Colonic mucosa (tissue), 4 donors: Measurements from ENCODE around the gene PASK. TPM values are rescaled to one million over a fixed set of nuclear protein-coding genes. Genes with fewer than 3 reads are reported as not detected.

Experiments used
- DNase-seq: peaks from one replicate; pipeline ENCODE4 v3.0.0-alpha.2; 2020
- H3K27ac ChIP-seq: fragments of 200-600 bp; one replicate; pipeline ENCODE4 v1.8.0; 2021
- H3K27me3 ChIP-seq: fragments of 200-600 bp; one replicate; pipeline ENCODE4 v1.8.0; 2021
- H3K36me3 ChIP-seq: fragments of 200-600 bp; one replicate; pipeline ENCODE4 v1.8.0; 2021
- H3K4me1 ChIP-seq: fragments of 200-600 bp; one replicate; pipeline ENCODE4 v1.8.0; 2021; ENCODE audit warnings: mild to moderate bottlenecking
- H3K4me3 ChIP-seq: fragments of 200-600 bp; one replicate; pipeline ENCODE4 v1.8.0; 2021
- H3K9ac ChIP-seq, 2 donors: one replicate each; pipeline ENCODE4 v1.7.0; 2013; ENCODE audit warnings: control low read depth in 2 of 2, low read depth in 2 of 2, low read length in 2 of 2
- H3K9me3 ChIP-seq: fragments of 200-600 bp; one replicate; pipeline ENCODE4 v1.8.0; 2021
- intact Hi-C: fragments of 100-400 bp; cut with DNase I; formaldehyde crosslinking; loops from one replicate; pipeline ENCODE4 v1.14.1; 2022
- total RNA-seq, 2 donors: library from RNA; stranded (reverse); fragmentation: NEBNext Ultra II Directional in 1 of 2; extraction: Animal tissue kit (Norgen Biotek cat#: 25700) in 1 of 2; gene quantifications; one replicate each; pipeline ENCODE4 v1.2.1, GENCODE V29; 2021
- TF ChIP-seq, protein P1 (sequence below): fragments of 200-600 bp; IDR thresholded peaks from one replicate; pipeline ENCODE4 v1.8.0; 2022; ENCODE audit warnings: antibody characterized with exemption, mild to moderate bottlenecking
- donor health status: healthy.
- donor health status: DM: no; HTN: no; CAD: no.
- donor health status: DM: no; HTN: no; CAD: no.

The PASK gene
- total RNA-seq, 2 donors from 2014 or later: 5.6 to 39.2 TPM

DNA sequence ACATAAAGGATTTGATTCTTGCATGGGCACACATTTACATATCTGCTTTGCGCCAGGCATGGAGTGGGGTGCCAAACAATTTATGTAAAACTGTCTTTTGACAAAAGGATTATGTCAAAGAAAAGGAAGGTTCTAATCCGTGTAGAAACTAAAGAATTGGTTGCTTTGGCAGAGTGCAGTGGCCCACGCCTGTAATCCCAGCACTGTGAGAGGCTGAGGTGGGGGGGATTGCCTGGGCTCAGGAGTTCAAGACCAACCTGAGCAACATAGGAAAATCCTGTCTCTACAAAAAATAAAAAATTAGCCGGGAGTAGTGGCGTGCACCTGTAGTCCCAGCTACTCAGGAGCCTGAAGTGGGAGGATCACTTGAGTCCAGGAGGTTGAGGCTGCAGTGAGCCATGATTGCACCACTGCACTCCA lies 46.1 kb downstream of the PASK start:
- DNase-seq: no peak
- Histone ChIP-seq H3K4me3 (peak overlapping the region; percentile 84), H3K4me1 (peaks cover 4% of the 10 kb centered on the region), H3K9ac (peak overlapping the region in 1 of 2 donors; percentile 91), H3K27me3 (no peaks in the 10 kb centered on the region), H3K36me3 (peaks cover 6% of the 10 kb centered on the region), H3K9me3 (no peaks in the 10 kb centered on the region), H3K27ac (no peak overlapping the region)
- intact Hi-C loops: no loop called here
- TF ChIP-seq, protein P1, sequence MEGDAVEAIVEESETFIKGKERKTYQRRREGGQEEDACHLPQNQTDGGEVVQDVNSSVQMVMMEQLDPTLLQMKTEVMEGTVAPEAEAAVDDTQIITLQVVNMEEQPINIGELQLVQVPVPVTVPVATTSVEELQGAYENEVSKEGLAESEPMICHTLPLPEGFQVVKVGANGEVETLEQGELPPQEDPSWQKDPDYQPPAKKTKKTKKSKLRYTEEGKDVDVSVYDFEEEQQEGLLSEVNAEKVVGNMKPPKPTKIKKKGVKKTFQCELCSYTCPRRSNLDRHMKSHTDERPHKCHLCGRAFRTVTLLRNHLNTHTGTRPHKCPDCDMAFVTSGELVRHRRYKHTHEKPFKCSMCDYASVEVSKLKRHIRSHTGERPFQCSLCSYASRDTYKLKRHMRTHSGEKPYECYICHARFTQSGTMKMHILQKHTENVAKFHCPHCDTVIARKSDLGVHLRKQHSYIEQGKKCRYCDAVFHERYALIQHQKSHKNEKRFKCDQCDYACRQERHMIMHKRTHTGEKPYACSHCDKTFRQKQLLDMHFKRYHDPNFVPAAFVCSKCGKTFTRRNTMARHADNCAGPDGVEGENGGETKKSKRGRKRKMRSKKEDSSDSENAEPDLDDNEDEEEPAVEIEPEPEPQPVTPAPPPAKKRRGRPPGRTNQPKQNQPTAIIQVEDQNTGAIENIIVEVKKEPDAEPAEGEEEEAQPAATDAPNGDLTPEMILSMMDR: no peak

DNA sequence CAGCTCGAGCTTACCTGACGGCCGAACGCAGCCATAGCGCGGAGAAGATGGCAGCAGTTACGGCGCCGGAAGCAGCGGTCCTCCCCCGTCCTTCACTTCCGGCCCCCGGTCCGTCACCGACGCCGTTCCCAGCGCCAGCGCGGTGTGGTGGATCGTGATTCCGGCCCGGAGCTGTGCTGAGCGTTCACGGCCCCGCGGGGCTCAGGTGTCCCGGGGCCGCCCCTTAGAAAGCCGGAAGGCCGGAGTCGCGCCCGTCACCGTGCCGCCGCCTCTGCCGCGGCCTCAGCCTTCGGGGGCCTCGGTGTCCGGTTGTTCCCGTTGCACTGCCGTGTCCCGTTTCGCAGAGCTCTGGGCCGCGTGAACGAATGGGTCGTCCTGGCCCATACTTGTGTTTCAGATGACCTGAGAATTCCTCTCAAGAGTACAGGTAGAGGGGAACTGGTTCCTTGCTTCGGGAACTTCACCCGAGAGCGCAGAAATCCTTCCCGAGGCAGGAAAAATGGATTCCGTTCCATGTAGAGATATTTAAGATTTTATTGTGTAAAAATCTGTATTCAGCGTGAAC lies 47.0 kb downstream of the PASK start, which contains the start of gene MTERF4:
TSS of gene MTERF4 (minus strand) at position 49 of the 565 bp plus-strand sequence. CDS start at position 35, 14 bp downstream.
- Histone ChIP-seq H3K9me3 (no peaks in the 10 kb centered on the region), H3K36me3 (peaks cover 6% of the 10 kb centered on the region), H3K4me1 (peaks cover 4% of the 10 kb centered on the region), H3K27ac (peak within 1 kb of the TSS; percentile 89), H3K4me3 (peak within 1 kb of the TSS; percentile 84), H3K9ac (peak within 1 kb of the TSS; percentile 91 to 92), H3K27me3 (no peaks in the 10 kb centered on the region)
- DNase-seq: peak; percentile 90
- TF ChIP-seq, protein P1: no peak
- intact Hi-C loops: no loop called here

DNA sequence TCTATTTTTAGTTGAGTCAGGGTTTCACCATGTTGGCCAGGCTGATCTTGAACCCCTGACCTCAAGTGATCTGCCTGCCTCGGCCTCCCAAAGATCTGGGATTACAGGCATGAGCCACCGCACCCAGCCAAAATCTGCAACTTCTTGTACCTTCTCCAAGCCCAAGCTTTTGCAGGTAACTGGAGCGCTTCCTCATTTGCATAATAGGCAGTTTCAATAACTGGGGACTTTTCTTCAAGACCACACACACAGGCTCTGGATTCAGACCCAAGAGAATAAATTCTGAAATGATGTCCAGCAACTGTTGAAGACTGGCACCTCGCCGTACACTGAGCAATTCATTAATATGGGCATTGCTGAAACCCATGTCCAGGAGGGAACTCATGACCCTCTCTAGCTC lies 50.0 kb downstream of the PASK start:
- H3K27ac ChIP-seq: no peak overlapping the region
- H3K36me3 ChIP-seq: peaks cover 18% of the 10 kb centered on the region
- intact Hi-C loops: no loop called here
- H3K4me3 ChIP-seq: no peak overlapping the region
- H3K4me1 ChIP-seq: peaks cover 4% of the 10 kb centered on the region
- no peak overlapping the region for H3K9ac ChIP-seq
- H3K27me3 ChIP-seq: no peaks in the 10 kb centered on the region
- TF ChIP-seq, protein P1: no peak
- no peak for DNase-seq
- no peaks in the 10 kb centered on the region for H3K9me3 ChIP-seq

DNA sequence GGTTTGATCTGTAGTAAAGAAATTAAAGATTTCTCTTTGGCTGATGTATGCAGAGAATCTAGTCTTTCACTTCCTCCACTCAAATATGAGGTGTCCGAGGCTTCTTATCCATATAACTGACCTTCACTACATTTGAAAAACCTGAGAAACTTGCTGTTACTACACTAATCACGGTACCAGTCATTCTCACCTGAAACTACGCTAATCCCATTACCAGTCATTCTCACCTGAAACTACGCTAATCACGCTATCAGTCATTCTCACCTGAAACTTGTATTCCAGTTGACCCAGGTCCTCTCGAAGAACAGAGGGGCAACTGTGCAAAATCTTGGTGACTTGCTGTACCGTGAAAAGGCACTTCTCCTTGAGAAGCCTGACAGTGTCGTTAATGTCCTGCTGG lies 52.3 kb downstream of the PASK start:
- H3K4me3 ChIP-seq: no peak overlapping the region
- no peaks in the 10 kb centered on the region for H3K27me3 ChIP-seq
- no peaks in the 10 kb centered on the region for H3K9me3 ChIP-seq
- TF ChIP-seq, protein P1: no peak
- H3K27ac ChIP-seq: no peak overlapping the region
- H3K36me3 ChIP-seq: peaks cover 18% of the 10 kb centered on the region
- H3K4me1 ChIP-seq: no peaks in the 10 kb centered on the region
- no peak for DNase-seq
- no peak overlapping the region for H3K9ac ChIP-seq
- intact Hi-C loops: no loop called here

DNA sequence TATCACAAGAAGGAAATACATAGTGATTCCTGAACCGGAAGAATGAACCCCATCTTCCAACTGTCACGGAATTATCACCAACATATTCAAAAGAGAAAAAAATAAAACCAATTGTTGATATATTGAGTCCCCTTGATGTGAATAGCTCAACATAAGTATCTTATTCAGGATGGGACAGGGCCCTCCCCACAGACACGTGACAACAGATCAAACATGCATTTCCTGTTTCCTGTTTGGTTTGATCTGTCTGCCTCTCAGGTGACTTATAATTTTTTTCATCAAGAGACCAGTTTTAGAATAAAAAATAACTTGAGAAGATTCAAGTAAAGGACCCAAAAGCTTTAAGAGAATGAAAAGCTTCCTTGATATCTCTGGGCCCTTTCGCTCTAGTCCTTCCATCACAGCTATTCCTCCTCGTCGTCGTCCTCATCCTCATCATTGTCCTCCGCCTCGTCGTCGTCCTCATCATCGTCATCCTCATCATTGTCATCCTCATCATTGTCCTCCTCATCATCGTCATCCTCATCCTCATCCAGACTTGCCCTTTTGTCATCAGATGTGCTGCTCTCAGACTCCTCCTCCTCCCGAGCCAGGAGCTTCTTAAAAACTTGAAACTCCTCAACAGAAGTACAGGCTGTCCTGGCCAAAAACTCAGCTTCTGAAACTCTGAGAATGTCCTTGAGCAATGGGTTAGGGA lies 53.5 kb downstream of the PASK start:
- H3K27ac ChIP-seq: no peak overlapping the region
- H3K36me3 ChIP-seq: peaks cover 18% of the 10 kb centered on the region
- H3K9ac ChIP-seq: no peak overlapping the region
- TF ChIP-seq, protein P1: no peak
- H3K4me3 ChIP-seq: no peak overlapping the region
- no peaks in the 10 kb centered on the region for H3K9me3 ChIP-seq
- intact Hi-C loops: no loop called here
- no peaks in the 10 kb centered on the region for H3K4me1 ChIP-seq
- DNase-seq: no peak
- no peaks in the 10 kb centered on the region for H3K27me3 ChIP-seq
